Measurements from ENCODE around the gene GAB2. TPM values are rescaled to one million over a fixed set of nuclear protein-coding genes. Genes with fewer than 3 reads are reported as not detected.
"Not testable (repeated sequence)": the region's sequence is repeated elsewhere in the genome, so short reads cannot be mapped to it uniquely, and the experiment has no call there.

Gene GAB2
- total and polyA plus RNA-seq, 5 experiments from 2014 or later = 0.16 to 3.0 (median 1.0) TPM; not detected in 1

DNA sequence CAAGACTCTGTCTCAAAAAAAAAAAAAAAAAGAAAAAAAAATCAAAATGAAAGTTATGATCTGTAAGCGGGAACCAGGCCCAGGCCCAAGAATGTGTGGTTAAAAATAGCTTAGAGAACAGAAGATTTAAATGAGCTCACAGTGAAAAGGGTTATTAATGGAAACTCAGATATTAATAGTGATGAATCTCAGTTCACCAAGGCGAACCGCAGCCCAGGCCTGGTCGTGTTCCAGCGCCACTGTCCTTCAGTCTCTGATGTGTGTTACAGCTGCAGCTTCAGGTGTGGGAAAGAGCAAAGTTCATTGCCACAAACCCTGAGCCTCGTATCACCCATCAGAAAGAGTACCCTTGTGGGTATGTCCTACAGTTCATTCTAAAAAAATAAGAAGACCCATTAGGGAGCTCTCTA lies 107.1 kb downstream of the GAB2 start:
- Mint-ChIP-seq H3K9me3 (no peaks in the 10 kb centered on the region), H3K36me3 (no peaks in the 10 kb centered on the region), H3K4me1 (peaks cover 0 to 28% (median 2%) of the 10 kb centered on the region in 4 donors), H3K27ac (peak overlapping the region in 1 of 10 donors; percentile 29), H3K27me3 (peaks cover 0 to 6% (median 1%) of the 10 kb centered on the region in 5 donors), H3K4me3 (no peak overlapping the region)
- POLR2A ChIA-PET = no interaction called here
- ATAC-seq (no peak), DNase-seq (no peak)

DNA sequence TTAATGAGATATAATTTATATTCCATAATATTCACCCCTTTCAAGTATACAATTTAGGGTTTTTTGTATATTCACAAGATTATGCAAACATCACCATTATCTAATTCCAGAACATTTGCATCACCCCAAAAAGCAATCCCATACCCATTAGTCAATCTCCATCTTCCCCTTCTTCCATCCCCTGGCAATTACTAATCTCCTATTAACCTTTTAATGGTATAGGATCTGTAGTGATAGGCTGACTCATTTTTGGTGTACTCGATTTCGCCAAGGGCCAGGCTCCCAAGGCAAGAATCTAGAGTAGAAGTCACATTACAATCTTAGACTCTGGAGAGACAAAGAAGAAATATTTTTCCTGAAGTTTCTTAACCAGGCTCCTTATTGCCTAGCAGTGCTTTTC lies 113.4 kb downstream of the GAB2 start:
- DNase-seq = no peak
- POLR2A ChIA-PET = no interaction called here

DNA sequence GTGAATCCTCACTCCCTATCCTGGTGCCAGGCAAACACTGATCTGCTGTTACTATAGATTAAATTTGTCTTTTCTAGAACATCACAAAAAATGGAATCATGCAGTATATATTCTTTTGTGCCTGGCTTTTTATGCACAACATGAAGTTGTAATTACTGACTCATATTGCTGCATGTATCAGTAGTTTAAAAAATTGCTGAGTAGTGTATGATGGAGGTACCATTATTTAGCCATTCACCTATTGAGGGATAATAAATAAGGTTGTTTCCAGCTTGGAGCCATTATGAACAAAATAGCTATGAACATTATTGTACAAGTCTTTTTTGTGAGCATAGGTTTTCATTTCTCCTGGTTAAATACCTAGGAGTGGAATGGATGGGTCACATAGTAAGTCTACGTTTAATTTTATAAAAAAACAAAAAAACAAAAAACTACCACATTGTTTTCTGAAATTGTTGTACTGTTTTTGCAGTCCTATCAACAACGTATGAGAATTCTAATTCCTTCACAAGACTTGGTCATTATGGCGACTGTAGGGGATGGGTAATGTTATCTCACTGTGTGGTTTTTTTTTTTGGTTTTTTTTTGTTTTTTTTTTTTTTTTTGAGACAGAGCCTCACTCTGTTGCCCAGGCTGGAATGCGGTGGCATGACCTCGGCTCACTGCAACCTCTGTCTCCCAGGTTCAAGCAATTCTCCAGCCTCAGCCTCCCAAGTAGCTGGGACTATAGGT lies 117.3 kb downstream of the GAB2 start:
- DNase-seq (no peak), ATAC-seq (no peak)
- Mint-ChIP-seq H3K36me3 (no peaks in the 10 kb centered on the region), H3K4me3 (no peak overlapping the region), H3K27ac (no peak overlapping the region), H3K27me3 (peaks cover 0 to 3% (median 0%) of the 10 kb centered on the region in 5 donors), H3K4me1 (peaks cover 0 to 2% (median 0%) of the 10 kb centered on the region in 4 donors), H3K9me3 (no peaks in the 10 kb centered on the region)
- POLR2A ChIA-PET = interaction anchor here (0.7 kb wide), 1 partner anchor 49 kb away, joined by 6 read pairs; no protein-coding TSS in a partner anchor

More for the DNA sequence above, 113.4 kb downstream of the GAB2 start:
- Mint-ChIP-seq H3K4me3 (no peak overlapping the region), H3K4me1 (peaks cover 0 to 4% (median 0%) of the 10 kb centered on the region in 4 donors), H3K27me3 (peaks cover 0 to 3% (median 0%) of the 10 kb centered on the region in 5 donors), H3K36me3 (no peaks in the 10 kb centered on the region), H3K27ac (peak overlapping the region in 1 of 10 donors; percentile 20), H3K9me3 (no peaks in the 10 kb centered on the region)
- ATAC-seq = no peak

DNA sequence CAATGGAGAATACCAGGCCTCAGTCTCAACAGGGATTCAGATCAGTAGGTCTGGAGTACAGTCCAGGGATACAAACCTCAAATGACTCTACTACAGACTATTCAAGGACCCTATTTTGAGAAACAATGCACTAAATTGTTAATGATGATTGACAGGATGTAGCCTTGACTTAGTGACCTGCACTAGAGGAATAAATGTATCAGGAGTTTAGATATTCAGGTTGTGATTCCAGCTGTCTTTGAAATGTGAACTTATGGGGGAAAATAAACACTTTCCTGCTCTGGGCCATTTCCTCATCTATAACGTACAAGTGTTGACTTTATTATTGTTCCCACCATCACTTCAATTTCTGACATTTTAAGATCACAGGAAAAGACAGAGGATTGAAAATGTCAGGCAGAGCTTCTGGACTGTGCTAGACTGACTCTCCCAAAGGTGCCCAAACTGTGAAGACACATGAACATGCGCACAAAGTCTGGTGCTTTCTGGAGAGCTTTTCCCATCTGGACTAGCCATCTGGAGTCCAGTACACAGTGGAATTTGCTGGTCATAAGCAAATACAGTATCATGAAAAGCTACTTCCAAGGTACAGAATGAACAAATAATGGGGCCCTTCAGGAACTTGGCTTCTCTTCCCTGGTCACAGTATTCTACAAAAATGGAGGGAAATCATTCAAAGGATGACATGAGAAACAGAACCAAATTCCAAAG lies 118.5 kb downstream of the GAB2 start:
- Mint-ChIP-seq H3K27me3 (peaks cover 0 to under 1% (median 0%) of the 10 kb centered on the region in 5 donors), H3K36me3 (no peaks in the 10 kb centered on the region), H3K9me3 (no peaks in the 10 kb centered on the region), H3K27ac (no peak overlapping the region), H3K4me1 (peaks cover 0 to 2% (median 0%) of the 10 kb centered on the region in 4 donors), H3K4me3 (no peak overlapping the region)
- no peak for ATAC-seq
- DNase-seq = no peak
- POLR2A ChIA-PET = no interaction called here

DNA sequence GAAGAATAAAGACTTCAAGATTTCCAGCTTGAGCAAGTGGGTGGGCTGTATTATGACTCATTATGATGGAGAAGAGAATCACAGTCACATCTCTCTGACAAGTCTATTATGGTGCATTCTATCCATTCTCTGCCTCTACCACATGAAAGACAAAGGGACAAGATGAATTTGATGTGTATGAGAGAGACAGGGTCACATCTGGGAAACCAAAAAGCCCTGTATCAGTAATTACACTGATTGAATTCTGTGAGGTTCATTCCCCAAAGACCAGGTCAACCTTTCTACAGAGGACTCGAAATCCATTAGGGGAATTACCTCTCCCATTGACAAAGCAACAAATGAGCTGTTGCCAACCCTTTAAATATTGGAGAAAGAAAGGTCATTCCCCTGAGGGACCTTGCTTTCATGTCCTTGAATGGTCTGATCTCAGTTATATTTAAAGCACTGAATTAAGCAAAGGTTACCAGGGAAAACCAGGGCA lies 119.3 kb downstream of the GAB2 start:
- H3K36me3 Mint-ChIP-seq = no peaks in the 10 kb centered on the region
- ATAC-seq = no peak
- POLR2A ChIA-PET = no interaction called here
- peaks cover 0 to 2% (median 0%) of the 10 kb centered on the region in 4 donors for H3K4me1 Mint-ChIP-seq
- no peak for DNase-seq
- H3K9me3 Mint-ChIP-seq = no peaks in the 10 kb centered on the region
- H3K27ac Mint-ChIP-seq = no peak overlapping the region
- H3K27me3 Mint-ChIP-seq = no peaks in the 10 kb centered on the region
- no peak overlapping the region for H3K4me3 Mint-ChIP-seq

DNA sequence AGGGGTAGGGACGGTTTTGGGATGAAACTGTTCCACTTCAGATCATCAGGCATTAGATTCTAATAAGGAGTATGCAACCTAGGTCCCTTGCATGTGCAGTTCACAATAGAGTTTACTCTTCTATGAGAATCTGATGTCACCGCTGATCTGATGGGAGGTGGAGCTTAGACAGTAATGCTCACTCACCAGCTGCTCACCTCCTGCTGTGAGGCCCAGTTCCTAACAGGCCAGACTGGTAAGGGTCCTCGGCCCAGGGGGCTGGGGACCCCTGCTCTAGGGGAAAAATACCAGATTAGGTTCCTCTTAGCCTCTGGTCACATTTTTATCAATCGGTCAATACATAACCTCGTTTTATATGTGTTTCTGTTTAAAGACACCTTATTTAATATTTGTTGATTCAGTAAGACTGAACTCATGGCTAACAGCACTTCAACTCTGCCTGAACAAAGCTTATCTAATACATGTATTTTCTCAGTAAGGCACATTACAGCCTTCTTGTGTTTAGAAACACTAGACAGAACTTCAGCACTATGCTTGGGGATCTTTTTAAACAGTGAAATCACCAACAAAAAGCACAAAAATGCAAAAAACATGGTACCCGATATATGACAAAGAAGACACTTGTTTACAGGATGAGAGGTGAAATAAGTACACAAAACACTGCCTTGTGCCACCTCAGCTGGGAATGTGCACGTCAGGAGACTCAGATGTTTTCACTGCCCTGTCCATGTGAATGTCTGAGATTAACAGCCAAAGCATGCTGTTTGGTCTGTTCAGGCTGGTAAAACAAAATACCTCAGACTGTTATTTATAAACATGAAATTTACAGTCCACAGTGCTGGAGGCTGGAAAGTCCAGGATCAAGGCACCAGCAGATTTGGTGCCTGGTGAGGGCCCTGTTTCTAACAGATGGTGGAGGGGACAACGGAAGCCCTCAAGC lies 121.4 kb downstream of the GAB2 start:
- DNase-seq = no peak
- POLR2A ChIA-PET = no interaction called here
- H3K4me1 Mint-ChIP-seq = peaks cover 7 to 15% (median 13%) of the 10 kb centered on the region in 4 donors

DNA sequence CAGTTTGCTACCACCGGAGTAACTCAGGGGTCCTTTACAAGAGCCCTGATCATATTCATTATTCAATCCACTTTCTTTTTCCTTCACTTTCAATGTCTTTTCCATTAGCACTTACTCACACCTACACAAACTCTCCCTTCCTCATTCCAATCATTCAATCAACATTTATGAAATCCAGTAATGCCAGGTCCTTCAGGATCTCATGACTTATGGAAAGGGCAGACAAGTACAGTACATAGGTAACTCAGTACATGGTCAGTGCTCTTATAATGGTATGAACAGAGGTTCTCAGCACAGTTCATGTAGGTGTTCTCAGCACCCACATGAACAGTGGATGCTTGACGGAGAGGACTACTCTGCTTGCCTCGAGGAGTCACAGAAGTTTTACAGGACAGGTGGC lies 122.3 kb downstream of the GAB2 start:
- H3K36me3 Mint-ChIP-seq = no peaks in the 10 kb centered on the region
- H3K4me1 Mint-ChIP-seq = peaks cover 7 to 19% (median 14%) of the 10 kb centered on the region in 4 donors
- peak overlapping the region in 1 of 10 donors; percentile 13 for H3K27ac Mint-ChIP-seq
- no peak for DNase-seq
- POLR2A ChIA-PET = no interaction called here
- peaks cover 0 to 1% (median 0%) of the 10 kb centered on the region in 9 donors for H3K9me3 Mint-ChIP-seq
- ATAC-seq = no peak
- H3K27me3 Mint-ChIP-seq = no peaks in the 10 kb centered on the region
- H3K4me3 Mint-ChIP-seq = no peak overlapping the region

More for the DNA sequence above, 121.4 kb downstream of the GAB2 start:
- no peak for ATAC-seq
- Mint-ChIP-seq H3K36me3 (no peaks in the 10 kb centered on the region), H3K27ac (no peak overlapping the region), H3K9me3 (no peaks in the 10 kb centered on the region), H3K4me3 (no peak overlapping the region), H3K27me3 (no peaks in the 10 kb centered on the region)

DNA sequence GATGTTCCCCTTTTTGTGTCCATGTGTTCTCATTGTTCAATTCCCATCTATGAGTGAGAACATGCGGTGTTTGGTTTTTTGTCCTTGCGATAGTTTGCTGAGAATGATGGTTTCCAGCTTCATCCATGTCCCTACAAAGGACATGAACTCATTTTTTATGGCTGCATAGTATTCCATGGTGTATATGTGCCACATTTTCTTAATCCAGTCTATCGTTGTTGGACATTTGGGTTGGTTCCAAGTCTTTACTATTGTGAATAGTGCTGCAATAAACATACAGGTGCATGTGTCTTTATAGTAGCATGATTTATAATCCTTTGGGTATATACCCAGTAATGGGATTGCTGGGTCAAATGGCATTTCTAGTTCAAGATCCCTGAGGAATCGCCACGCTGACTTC lies 123.5 kb downstream of the GAB2 start:
- H3K9me3 Mint-ChIP-seq, H3K27ac Mint-ChIP-seq, H3K4me3 Mint-ChIP-seq, DNase-seq, POLR2A ChIA-PET, ATAC-seq, H3K27me3 Mint-ChIP-seq, H3K36me3 Mint-ChIP-seq: not testable (repeated sequence)
- H3K4me1 Mint-ChIP-seq = peaks cover 7 to 30% (median 14%) of the 10 kb centered on the region in 4 donors

DNA sequence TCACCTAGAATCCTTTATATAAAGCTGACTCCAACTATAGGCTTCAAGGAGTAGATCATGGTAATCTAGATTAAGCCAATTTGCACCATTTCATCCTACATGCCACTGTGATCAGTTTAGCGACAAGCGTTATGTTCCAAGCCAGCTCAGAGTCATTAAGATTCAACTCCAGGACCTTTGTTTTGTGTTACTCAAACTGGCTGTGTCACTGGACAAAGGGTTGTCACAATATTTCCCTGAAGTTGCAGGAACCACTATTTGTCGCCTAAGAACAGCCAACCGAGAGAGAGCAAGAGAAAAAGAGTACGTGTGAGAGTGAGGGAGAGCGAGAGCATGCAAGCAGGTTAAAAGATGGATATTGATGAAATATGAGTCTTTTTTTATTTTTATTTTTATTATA lies 124.1 kb downstream of the GAB2 start:
- POLR2A ChIA-PET = no interaction called here
- no peaks in the 10 kb centered on the region for H3K27me3 Mint-ChIP-seq
- H3K27ac Mint-ChIP-seq = no peak overlapping the region
- no peak for ATAC-seq
- peaks cover 7 to 30% (median 14%) of the 10 kb centered on the region in 4 donors for H3K4me1 Mint-ChIP-seq
- no peaks in the 10 kb centered on the region for H3K36me3 Mint-ChIP-seq
- H3K9me3 Mint-ChIP-seq = peaks cover 0 to 6% (median 0%) of the 10 kb centered on the region in 9 donors
- H3K4me3 Mint-ChIP-seq = no peak overlapping the region
- no peak for DNase-seq

DNA sequence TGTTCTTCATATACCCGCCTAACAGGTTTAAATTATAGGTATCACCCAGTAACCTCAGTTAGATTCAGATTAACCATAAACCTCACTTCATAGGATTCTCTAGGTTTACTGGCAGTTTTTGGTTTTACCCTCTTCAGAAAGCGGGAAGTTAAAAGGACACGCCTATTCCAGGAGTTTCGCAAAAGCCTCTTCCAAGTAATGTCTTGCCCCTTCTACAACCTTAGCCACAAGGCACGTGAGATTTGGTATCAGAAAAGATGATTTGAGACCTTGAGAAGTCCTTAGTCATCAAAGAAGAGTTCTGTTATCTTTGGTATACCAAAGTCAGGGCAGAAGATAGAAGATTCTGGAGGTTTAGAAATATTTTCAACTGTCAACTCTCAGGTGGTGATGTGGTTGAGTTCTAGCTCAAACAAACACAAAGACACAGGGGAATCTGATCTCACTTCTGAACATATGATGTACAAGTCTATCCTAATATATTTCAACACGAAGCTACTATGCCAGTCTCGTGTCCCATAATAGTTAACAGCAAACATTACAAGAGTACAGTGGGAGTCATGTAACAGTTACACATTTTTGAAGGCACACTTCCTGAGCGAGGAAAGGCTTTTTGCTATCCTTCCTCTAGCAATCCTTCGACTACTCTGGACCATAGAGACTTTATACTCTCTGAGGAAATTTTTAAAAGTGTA lies 125.4 kb downstream of the GAB2 start:
- DNase-seq (peak in 1 of 10 donors; percentile 10), ATAC-seq (no peak)
- Mint-ChIP-seq H3K4me3 (peak overlapping the region in 1 of 10 donors; percentile 3), H3K9me3 (peaks cover 0 to 6% (median 0%) of the 10 kb centered on the region in 9 donors), H3K27ac (peak overlapping the region in 4 of 10 donors; percentile 5 to 79 (median 33)), H3K36me3 (no peaks in the 10 kb centered on the region), H3K27me3 (no peaks in the 10 kb centered on the region), H3K4me1 (peaks cover 7 to 30% (median 14%) of the 10 kb centered on the region in 4 donors)
- POLR2A ChIA-PET = no interaction called here

DNA sequence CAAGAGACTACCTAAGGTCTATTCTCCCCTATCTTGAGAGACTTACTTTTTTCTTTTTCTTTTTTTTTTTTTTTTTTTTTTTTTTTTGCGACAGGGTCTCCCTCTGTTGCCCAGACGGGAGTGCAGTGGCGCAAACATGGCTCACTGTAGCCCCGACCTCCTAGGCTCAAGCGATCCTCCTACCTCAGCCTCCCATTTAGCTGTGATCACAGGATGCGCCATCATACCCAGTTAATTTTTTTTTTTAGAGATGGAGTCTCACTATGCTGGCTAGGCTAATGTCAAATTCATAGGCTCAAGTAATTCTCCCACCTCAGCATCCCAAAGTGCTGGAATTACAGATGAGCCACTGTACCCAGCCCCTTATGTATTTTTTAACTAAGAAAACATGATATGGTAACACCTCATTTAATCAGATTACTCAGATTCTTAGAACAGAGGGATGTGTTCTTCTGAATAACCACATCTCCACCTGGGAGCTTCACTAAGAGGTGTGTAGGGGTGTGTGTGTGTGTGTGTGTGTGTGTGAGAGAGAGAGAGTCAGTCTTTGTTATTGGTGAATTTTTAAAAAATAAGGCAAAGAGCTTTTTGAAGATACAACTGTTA lies 126.0 kb downstream of the GAB2 start:
- peak overlapping the region in 1 of 10 donors; percentile 37 for H3K4me3 Mint-ChIP-seq
- H3K4me1 Mint-ChIP-seq = peaks cover 7 to 30% (median 14%) of the 10 kb centered on the region in 4 donors
- H3K36me3 Mint-ChIP-seq = no peaks in the 10 kb centered on the region
- ATAC-seq (no peak), DNase-seq (no peak)
- H3K27me3 Mint-ChIP-seq = no peaks in the 10 kb centered on the region
- H3K27ac Mint-ChIP-seq = peak overlapping the region in 4 of 10 donors; percentile 9 to 39 (median 25)
- POLR2A ChIA-PET = no interaction called here
- peaks cover 0 to 6% (median 0%) of the 10 kb centered on the region in 9 donors for H3K9me3 Mint-ChIP-seq
